GM12873 (cell line): ENCODE results near the gene CLTA.

Experiments used
- TF ChIP-seq, protein P1 (sequence below): IDR thresholded peaks from 2 replicates; pipeline ENCODE4 v1.5.1; 2012; ENCODE audit warnings: low read depth, mild to moderate bottlenecking, moderate library complexity, low read length, control low read depth; ENCODE audit not compliant: insufficient read depth; ENCODE audit errors: missing control alignments

Gene CLTA

DNA sequence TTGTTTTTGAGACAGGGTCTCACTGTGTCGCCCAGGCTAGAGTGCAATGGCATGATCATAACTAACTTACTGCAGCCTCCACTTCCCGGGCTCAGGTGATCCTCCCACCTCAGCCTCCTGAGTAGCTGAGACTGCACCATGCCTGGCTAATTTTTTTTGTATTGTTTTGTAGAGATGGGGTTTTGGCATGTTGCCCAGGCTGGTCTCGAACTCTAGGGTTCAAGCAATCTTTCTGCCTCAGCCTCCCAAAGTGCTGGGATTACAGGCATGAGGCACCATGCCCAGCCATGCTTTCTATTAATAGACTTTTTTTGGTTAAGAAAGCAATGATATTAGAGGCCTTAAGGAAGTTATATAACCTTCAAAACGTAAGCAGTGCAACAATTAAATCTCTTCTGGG is 23.3 kb downstream of the CLTA start:
- TF ChIP-seq, protein P1, sequence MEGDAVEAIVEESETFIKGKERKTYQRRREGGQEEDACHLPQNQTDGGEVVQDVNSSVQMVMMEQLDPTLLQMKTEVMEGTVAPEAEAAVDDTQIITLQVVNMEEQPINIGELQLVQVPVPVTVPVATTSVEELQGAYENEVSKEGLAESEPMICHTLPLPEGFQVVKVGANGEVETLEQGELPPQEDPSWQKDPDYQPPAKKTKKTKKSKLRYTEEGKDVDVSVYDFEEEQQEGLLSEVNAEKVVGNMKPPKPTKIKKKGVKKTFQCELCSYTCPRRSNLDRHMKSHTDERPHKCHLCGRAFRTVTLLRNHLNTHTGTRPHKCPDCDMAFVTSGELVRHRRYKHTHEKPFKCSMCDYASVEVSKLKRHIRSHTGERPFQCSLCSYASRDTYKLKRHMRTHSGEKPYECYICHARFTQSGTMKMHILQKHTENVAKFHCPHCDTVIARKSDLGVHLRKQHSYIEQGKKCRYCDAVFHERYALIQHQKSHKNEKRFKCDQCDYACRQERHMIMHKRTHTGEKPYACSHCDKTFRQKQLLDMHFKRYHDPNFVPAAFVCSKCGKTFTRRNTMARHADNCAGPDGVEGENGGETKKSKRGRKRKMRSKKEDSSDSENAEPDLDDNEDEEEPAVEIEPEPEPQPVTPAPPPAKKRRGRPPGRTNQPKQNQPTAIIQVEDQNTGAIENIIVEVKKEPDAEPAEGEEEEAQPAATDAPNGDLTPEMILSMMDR = no peak

DNA sequence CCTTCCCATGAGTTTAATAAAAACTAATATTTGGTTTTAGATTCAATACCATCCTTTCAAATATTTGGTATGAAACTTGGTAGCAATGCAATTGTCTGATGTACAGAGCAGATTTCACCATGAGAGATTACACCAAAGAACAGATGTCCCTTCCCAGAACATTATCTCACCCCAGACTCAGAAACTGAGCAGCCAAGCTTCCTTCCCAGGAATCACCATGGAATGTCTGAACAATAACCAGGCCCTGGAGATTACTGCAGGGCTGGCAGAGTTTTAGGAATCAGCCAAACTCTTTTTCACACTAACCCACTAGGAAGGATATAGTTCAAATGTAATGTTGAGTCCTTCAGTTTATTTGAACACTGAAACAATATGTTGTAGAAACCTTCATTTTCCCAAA is 23.9 kb downstream of the CLTA start:
- TF ChIP-seq, protein P1 = no peak

DNA sequence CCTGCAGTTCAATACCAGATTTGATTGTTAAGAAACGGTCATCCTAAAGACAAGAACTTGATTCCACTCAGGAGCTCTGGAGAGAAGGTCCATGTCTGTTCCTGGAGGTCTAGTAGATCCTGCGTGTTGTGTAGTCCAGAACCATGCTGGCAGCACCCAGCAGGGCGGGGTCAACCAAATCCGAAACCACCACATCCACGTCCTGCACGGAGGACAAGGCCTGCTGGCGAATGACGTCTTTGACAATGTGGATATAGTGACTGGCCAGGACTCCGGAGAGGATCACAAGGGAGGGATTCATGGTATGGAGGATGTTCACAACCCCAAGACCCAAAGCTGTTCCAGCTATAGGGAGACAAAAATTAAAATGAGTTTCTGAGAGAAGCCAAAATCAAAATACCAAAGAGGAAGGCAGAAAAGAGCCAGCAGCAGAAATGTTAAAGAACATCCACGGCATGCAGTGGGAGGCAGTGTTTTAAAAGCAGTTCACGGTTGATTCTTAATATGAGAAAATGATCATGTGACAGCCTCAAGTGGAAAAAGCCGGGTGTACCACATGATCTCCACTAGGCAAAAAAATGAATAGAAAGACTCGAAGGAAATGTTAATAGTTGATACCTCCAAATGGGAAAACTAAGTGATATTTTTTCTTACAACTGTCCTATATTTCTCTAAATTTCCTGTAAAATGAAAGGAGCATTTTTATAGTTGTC is 26.7 kb downstream of the CLTA start:
- TF ChIP-seq, protein P1 = no peak

DNA sequence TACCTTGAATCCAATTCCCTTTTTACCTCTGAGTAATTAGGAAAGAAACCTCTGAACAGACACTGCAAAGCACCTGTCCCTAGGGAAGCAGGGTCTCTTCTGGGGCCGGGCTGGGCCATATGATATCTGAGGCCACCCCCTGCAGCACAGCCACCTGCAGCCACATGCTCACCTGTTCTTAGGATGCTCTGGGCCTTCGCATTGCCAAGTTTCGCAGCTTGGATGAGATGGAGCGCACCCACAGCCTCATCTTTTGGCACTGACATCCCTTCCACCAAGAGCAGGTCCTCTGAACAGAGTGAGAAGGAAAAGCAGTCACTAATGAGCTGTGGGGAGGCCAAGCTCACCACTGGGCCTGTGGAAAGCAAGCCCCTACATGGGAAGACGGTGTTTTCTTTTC is 27.3 kb downstream of the CLTA start:
- TF ChIP-seq, protein P1 = no peak

DNA sequence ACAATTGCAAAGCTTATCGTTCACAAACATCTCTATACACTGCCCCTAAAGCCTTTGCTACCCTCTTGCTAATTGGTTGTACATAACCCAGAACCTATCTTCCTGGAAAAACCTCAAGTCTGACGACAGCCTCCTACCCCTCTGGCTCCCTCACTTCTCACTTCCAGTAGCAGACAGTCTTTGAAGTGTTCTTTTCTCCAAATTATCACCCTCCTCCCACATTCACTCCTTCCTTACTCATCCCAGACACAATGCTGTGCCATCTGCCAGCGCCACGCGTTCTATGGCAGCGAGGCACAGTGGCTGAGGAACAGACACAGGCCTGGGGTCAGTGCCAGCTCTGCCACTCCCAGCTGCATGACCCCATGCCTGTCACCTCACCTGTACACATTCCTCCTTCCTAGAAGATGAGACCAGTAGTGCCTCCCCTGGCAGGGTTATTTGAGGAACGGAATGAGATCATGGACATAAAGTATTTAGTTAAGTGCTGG is 27.7 kb downstream of the CLTA start:
- TF ChIP-seq, protein P1 = no peak

DNA sequence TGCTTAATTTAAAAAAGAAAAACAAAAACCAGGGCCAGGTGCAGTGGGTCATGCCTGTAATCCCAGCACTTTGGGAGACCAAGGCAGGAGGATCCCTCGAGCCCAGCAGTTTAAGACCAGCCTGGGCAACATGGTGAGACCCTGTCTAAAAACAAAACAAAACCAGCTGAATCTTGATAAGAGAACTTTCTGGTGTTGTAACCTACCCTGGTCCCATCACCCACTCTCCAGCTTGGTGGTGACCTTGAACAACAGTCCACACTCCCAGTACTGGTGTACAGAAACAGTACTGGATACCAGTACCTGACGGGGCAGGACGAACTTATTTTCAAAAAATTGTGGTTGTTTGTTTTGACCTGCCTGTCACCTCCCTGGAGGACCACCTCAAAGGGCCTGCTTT is 30.9 kb downstream of the CLTA start:
- TF ChIP-seq, protein P1 = no peak

DNA sequence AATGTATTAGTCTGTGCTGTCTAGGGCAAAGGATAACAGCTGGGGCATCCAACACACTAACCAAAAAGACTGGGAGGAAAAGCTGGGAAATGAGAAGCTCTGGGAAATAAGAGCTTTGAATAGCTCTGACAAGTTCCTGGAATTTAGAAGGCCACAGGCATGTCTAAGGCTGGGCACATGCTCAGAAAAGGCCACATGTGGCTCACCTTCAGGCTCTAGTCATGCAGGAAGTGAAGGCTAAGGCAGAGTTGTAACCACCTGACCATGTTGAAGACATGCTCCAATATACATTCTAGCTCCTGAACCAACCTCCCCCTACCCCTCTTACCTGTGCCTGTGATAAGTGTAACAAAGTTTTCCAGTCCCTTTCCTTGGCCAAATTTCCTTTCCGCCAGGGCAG is 31.7 kb downstream of the CLTA start:
- TF ChIP-seq, protein P1 = no peak
